ENCODE results near the gene USP13.

DNA sequence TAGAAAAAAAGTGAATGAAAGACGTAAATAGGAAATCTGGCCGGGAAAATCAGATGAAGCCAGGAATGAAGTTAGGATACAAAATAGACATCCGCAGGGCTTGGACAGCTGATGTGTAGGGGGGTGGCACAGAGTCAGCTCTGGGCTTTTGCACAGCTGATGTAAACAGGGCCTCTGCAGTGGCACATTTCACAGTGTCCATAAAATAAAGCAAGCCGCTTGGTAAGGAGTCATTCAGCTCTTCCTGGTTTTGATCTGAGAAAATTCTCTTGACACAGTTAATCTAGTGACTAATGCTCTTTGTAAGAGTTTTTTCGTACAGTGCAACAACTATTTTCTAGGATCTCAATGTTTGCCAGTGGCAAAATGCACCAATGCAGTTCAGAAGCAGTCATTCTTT lies 153.3 kb downstream of the USP13 start:
- TF ChIP-seq, protein P1, sequence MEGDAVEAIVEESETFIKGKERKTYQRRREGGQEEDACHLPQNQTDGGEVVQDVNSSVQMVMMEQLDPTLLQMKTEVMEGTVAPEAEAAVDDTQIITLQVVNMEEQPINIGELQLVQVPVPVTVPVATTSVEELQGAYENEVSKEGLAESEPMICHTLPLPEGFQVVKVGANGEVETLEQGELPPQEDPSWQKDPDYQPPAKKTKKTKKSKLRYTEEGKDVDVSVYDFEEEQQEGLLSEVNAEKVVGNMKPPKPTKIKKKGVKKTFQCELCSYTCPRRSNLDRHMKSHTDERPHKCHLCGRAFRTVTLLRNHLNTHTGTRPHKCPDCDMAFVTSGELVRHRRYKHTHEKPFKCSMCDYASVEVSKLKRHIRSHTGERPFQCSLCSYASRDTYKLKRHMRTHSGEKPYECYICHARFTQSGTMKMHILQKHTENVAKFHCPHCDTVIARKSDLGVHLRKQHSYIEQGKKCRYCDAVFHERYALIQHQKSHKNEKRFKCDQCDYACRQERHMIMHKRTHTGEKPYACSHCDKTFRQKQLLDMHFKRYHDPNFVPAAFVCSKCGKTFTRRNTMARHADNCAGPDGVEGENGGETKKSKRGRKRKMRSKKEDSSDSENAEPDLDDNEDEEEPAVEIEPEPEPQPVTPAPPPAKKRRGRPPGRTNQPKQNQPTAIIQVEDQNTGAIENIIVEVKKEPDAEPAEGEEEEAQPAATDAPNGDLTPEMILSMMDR (conservative IDR thresholded peaks at IDR 0.05) = no peak
- TF ChIP-seq ZFX (IDR thresholded peaks at IDR 0.05) = no peak
